Upper lobe of left lung (tissue), 4 donors: ENCODE measurements around the gene SLC17A8.

Experiments used
- EP300 ChIP-seq, 4 donors: sonication (generic); formaldehyde crosslinking; IDR thresholded peaks; one replicate each; pipeline ENCODE4 v1.5.1; 2017; ENCODE audit warnings: antibody characterized with exemption in 4 of 4, control low read depth in 2 of 4
- POLR2A ChIP-seq, 4 donors: fragments of 450-650 bp; IDR thresholded peaks; one replicate each; pipeline ENCODE4 v1.5.1; 2016 to 2017; ENCODE audit warnings: antibody characterized with exemption in 4 of 4, mild to moderate bottlenecking in 2 of 4
- POLR2AphosphoS5 ChIP-seq, 2 donors: sonication (generic); formaldehyde crosslinking; IDR thresholded peaks; one replicate each; pipeline ENCODE4 v1.5.1; 2017; ENCODE audit warnings: antibody characterized with exemption in 2 of 2
- TF ChIP-seq, protein P1 (sequence below), 6 experiments: fragments of 450-650 bp in 4 of 6; fragments of 200-600 bp in 2 of 6; sonication (generic) in 2 of 6; IDR thresholded peaks; one replicate each; pipeline ENCODE4 v1.5.1; 2016 to 2019; ENCODE audit warnings: antibody characterized with exemption in 6 of 6

DNA sequence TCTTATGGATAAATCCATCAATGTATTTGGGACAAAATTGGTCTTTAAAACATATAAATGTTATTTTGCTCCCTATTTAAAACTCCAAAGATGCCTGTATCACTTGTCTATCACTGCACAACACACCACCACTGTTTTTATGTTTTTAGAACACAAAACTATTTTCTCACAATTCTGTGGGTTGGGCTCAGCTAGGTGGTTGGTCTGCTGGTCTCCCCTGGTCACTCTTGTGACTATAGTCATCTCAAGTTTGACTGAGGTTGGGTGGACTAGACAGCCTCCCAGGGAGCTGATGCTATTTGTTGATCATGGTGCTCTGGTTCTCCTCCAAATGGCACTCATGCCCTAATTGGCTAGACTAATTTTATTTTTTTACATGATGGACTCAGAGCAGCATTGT, 77.3 kb downstream of the SLC17A8 start:
- TF ChIP-seq, protein P1, sequence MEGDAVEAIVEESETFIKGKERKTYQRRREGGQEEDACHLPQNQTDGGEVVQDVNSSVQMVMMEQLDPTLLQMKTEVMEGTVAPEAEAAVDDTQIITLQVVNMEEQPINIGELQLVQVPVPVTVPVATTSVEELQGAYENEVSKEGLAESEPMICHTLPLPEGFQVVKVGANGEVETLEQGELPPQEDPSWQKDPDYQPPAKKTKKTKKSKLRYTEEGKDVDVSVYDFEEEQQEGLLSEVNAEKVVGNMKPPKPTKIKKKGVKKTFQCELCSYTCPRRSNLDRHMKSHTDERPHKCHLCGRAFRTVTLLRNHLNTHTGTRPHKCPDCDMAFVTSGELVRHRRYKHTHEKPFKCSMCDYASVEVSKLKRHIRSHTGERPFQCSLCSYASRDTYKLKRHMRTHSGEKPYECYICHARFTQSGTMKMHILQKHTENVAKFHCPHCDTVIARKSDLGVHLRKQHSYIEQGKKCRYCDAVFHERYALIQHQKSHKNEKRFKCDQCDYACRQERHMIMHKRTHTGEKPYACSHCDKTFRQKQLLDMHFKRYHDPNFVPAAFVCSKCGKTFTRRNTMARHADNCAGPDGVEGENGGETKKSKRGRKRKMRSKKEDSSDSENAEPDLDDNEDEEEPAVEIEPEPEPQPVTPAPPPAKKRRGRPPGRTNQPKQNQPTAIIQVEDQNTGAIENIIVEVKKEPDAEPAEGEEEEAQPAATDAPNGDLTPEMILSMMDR (IDR thresholded peaks at IDR 0.05), result no peak
- TF ChIP-seq POLR2A (IDR thresholded peaks at IDR 0.05) (no peak), EP300 (IDR thresholded peaks at IDR 0.05) (no peak), POLR2AphosphoS5 (IDR thresholded peaks at IDR 0.05) (no peak)
